Loucy (cell line): ENCODE measurements around the gene PALLD.
"Not testable (repeated sequence)": the region's sequence is repeated elsewhere in the genome, so short reads cannot be mapped to it uniquely, and the experiment has no call there.

Experiments
- H2AFZ ChIP-seq: fragments of 200-600 bp; sonication (generic); 2 replicates; pipeline ENCODE4 v1.6.0; 2016; ENCODE audit warnings: antibody characterized with exemption, mild to moderate bottlenecking, low read length, moderate library complexity
- H3F3A ChIP-seq: fragments of 200-600 bp; 2 replicates; pipeline ENCODE4 v1.6.0; 2016; ENCODE audit warnings: antibody characterized with exemption, low read depth, mild to moderate bottlenecking
- H3K27me3 ChIP-seq: fragments of 200-600 bp; sonication (generic); 2 replicates; pipeline ENCODE4 v1.6.1; 2014; ENCODE audit warnings: low read length, mild to moderate bottlenecking; ENCODE audit not compliant: insufficient read depth, poor library complexity, severe bottlenecking
- H3K36me3 ChIP-seq: fragments of 200-600 bp; sonication (generic); 2 replicates; pipeline ENCODE4 v1.6.1; 2016; ENCODE audit warnings: low read length; ENCODE audit not compliant: insufficient read depth
- H3K4me1 ChIP-seq: fragments of 200-600 bp; sonication (generic); 2 replicates; pipeline ENCODE4 v1.5.1; 2014; ENCODE audit warnings: low read length, mild to moderate bottlenecking; ENCODE audit not compliant: insufficient read depth, poor library complexity, severe bottlenecking
- H3K4me2 ChIP-seq: fragments of 200-600 bp; sonication (generic); 2 replicates; pipeline ENCODE4 v1.6.0; 2014; ENCODE audit warnings: antibody characterized with exemption, low read length, low read depth, mild to moderate bottlenecking; ENCODE audit not compliant: poor library complexity, severe bottlenecking
- H3K4me3 ChIP-seq: fragments of 200-600 bp; sonication (generic); 2 replicates; pipeline ENCODE4 v1.5.1; 2014; ENCODE audit warnings: low read length, mild to moderate bottlenecking, mixed read lengths; ENCODE audit not compliant: poor library complexity, severe bottlenecking
- H3K79me2 ChIP-seq: fragments of 200-600 bp; sonication (generic); 2 replicates; pipeline ENCODE4 v1.6.1; 2014; ENCODE audit warnings: low read length; ENCODE audit not compliant: insufficient read depth
- H3K9ac ChIP-seq: fragments of 200-600 bp; sonication (generic); 2 replicates; pipeline ENCODE4 v1.6.0; 2014; ENCODE audit warnings: mild to moderate bottlenecking, low read depth, low read length, moderate library complexity; ENCODE audit not compliant: poor library complexity, severe bottlenecking
- H3K9me2 ChIP-seq: fragments of 200-600 bp; sonication (generic); replicated peaks from 2 replicates; pipeline ENCODE4 v1.6.1; 2016; ENCODE audit warnings: low read depth, low read length, mixed read lengths
- H3K9me3 ChIP-seq: fragments of 200-600 bp; sonication (generic); 2 replicates; pipeline ENCODE4 v1.6.1; 2014; ENCODE audit warnings: mild to moderate bottlenecking, antibody characterized with exemption, low read length, low read depth; ENCODE audit not compliant: insufficient read depth
- H4K20me1 ChIP-seq: fragments of 200-600 bp; sonication (generic); 2 replicates; pipeline ENCODE4 v1.6.0; 2014; ENCODE audit warnings: antibody characterized with exemption, low read length, mild to moderate bottlenecking; ENCODE audit not compliant: insufficient read depth, poor library complexity, severe bottlenecking
- EZH2phosphoT487 ChIP-seq: fragments of 200-600 bp; IDR thresholded peaks from 2 replicates; pipeline ENCODE4 v1.6.1; 2018; ENCODE audit warnings: antibody characterized with exemption, mild to moderate bottlenecking, moderate library complexity, borderline replicate concordance
- TF ChIP-seq, protein P1 (sequence below): fragments of 200-600 bp; sonication (generic); conservative IDR thresholded peaks from 2 replicates; pipeline ENCODE4 v1.5.1; 2014; ENCODE audit warnings: mild to moderate bottlenecking, antibody characterized with exemption, low read length

PALLD gene

DNA sequence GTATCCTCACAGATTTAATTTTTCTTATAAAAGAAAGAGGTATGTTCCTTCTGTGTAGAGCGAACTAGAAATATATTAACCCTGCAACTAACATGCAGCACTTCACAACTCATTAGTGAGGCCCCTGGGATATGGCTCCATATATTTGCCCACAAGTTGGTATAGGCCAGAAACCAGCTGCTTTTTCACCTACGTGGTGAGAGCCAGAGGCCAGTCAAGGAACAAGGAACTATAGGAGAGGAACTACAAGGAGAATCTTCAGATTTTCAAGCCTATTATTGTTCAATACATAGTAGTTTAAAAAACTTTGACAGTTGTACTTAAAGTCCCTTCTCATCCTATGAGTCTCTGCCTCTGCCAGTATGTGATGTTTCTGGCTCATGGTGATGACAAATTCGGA lies 307.3 kb downstream of the PALLD start:
- Histone ChIP-seq H3K4me2 (no peak overlapping the region), H3K27me3 (no peaks in the 10 kb centered on the region), H3K9me2 (no peaks in the 10 kb centered on the region), H3F3A (no peaks in the 10 kb centered on the region), H2AFZ (no peak overlapping the region), H3K79me2 (no peaks in the 10 kb centered on the region), H3K9me3 (no peaks in the 10 kb centered on the region), H3K36me3 (no peaks in the 10 kb centered on the region), H4K20me1 (no peaks in the 10 kb centered on the region), H3K4me3 (no peak overlapping the region), H3K4me1 (no peaks in the 10 kb centered on the region), H3K9ac (no peak overlapping the region)
- TF ChIP-seq, protein P1, sequence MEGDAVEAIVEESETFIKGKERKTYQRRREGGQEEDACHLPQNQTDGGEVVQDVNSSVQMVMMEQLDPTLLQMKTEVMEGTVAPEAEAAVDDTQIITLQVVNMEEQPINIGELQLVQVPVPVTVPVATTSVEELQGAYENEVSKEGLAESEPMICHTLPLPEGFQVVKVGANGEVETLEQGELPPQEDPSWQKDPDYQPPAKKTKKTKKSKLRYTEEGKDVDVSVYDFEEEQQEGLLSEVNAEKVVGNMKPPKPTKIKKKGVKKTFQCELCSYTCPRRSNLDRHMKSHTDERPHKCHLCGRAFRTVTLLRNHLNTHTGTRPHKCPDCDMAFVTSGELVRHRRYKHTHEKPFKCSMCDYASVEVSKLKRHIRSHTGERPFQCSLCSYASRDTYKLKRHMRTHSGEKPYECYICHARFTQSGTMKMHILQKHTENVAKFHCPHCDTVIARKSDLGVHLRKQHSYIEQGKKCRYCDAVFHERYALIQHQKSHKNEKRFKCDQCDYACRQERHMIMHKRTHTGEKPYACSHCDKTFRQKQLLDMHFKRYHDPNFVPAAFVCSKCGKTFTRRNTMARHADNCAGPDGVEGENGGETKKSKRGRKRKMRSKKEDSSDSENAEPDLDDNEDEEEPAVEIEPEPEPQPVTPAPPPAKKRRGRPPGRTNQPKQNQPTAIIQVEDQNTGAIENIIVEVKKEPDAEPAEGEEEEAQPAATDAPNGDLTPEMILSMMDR, result no peak
- TF ChIP-seq EZH2phosphoT487, result no peak

DNA sequence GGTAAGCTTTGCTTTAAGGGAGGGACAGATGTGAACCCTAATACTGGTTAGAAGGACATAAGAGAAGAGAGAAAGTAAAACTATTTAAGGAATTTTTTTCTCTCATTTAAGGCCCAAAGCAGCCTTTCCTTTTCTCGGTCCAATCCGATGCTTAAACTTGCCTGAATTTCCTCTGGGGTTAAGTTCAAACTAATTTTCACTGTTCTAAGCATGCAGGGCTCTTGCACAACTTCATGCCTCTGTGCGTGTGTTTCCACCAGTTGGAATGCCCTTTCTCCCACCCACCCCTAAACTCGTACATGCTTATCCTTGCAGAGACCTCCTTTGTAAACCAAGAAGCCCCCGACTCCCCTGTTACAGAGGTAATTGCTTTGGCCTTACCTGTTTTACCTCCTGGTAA lies 308.5 kb downstream of the PALLD start:
- no peaks in the 10 kb centered on the region for H3K27me3 ChIP-seq
- H3F3A ChIP-seq, result no peaks in the 10 kb centered on the region
- no peaks in the 10 kb centered on the region for H3K4me1 ChIP-seq
- no peaks in the 10 kb centered on the region for H3K36me3 ChIP-seq
- no peaks in the 10 kb centered on the region for H4K20me1 ChIP-seq
- no peaks in the 10 kb centered on the region for H3K9me2 ChIP-seq
- H3K4me2 ChIP-seq, result no peak overlapping the region
- no peak overlapping the region for H3K4me3 ChIP-seq
- H3K9ac ChIP-seq, result no peak overlapping the region
- no peak for TF ChIP-seq EZH2phosphoT487
- H2AFZ ChIP-seq, result no peak overlapping the region
- H3K9me3 ChIP-seq, result no peaks in the 10 kb centered on the region
- H3K79me2 ChIP-seq, result no peaks in the 10 kb centered on the region

DNA sequence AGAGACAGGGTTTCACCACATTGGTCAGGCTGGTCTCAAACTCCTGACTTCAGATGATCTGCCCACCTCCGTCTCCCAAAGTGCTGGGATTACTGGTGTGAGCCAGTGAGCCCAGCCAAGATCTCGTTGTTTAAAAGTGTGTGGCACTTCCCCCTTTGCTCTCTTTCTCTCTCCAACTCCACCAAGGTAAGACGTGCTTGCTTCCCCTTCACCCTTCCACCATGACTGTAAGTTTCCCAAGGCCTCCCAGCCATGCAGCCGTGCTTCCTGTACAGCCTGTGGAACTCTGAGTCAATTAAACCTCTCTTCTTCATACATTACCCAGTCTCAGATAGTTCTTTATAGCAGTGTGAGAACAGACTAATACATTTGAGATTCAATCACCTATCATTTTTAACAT lies 309.4 kb downstream of the PALLD start:
- not testable (repeated sequence) for H3K4me1 ChIP-seq, H3K9me3 ChIP-seq, H3K27me3 ChIP-seq, H3K36me3 ChIP-seq, H2AFZ ChIP-seq, H3K4me2 ChIP-seq, H3F3A ChIP-seq, H3K9me2 ChIP-seq, H3K9ac ChIP-seq, H4K20me1 ChIP-seq, H3K4me3 ChIP-seq, H3K79me2 ChIP-seq

DNA sequence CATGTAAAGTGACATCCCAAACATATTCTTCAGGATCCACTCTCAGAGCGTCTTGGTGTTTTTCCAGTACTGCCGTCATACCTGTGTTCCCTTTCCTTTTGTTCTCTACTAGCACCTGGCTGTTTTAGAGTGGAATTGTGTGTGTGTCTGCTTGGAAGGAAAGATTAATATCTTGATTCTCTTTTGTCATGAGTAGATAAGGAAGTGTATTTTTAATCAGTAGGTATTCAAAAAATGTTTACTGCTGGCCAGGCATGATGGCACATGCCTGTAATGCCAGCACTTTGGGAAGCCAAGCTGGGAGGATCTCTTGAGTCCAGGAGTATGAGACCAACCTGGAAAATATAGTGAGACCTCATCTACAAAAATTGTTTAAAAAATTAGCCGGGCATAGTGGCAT lies 314.4 kb downstream of the PALLD start:
- TF ChIP-seq, protein P1, result no peak
- TF ChIP-seq EZH2phosphoT487, result no peak
- H3K36me3 ChIP-seq, result no peaks in the 10 kb centered on the region

More for the DNA sequence above, 314.4 kb downstream of the PALLD start:
- Histone ChIP-seq H3F3A (no peaks in the 10 kb centered on the region), H3K4me3 (no peak overlapping the region), H3K9me2 (no peaks in the 10 kb centered on the region), H3K9me3 (no peaks in the 10 kb centered on the region), H3K9ac (no peak overlapping the region), H4K20me1 (no peaks in the 10 kb centered on the region), H3K79me2 (no peaks in the 10 kb centered on the region), H3K4me2 (no peak overlapping the region), H2AFZ (no peak overlapping the region), H3K27me3 (no peaks in the 10 kb centered on the region), H3K4me1 (peaks cover 12% of the 10 kb centered on the region)
